GM18870 (cell line): ENCODE data around the gene EIF1B.

Source experiments
- ATAC-seq: cut with Tn5 transposase; IDR thresholded peaks from one replicate; pipeline ENCODE4 v1.9.1; 2021; ENCODE audit warnings: moderate library complexity; ENCODE audit not compliant: unreplicated experiment

Gene EIF1B

DNA sequence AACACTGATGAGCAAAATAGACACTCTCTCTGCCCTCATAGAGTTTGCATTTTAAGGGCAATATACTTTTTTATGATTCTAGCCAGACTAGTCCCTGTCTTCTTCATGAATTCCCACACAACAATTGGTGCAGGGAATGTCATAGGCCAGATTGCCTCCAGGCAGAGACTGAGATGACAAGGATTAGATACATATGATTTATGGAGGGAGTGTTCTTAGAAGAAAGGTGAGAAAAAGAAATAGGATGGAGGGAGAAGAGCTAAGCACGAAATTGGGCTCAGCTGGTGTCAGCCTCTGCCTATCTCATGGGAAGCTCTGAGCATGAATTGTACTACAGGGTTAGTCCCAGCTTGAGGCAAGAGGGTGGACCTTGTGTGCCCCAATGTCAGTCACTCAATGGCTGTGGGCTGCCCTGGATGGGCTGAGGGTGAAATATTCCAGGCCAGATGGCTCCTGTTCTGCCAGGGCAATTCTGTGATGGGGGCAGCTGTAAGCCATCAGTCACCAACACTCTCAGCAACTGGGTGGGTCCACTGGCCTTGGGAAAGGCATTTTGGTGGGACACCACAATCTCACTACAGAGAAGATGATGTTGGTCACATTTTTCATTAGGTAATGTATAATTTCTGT lies 31.1 kb downstream of the EIF1B start:
- no peak for ATAC-seq

DNA sequence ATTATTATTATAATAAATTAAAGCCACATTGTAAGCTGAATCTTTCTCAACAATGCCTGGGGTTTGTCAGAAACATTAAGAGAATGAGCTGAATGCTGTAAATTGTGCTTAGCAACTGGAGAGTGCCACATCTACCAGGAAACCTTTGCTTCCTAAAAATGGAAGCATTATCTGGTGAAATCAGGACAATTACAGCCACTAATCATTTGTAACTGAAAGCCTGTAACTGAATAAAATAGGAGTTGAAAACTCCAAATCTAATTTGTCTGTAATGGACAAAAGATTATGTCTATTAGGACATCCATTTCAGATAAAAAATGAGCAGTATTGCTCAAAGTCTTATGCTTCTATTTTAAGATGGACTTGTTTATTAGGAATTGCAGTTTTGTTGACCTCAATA lies 32.2 kb downstream of the EIF1B start:
- no peak for ATAC-seq

DNA sequence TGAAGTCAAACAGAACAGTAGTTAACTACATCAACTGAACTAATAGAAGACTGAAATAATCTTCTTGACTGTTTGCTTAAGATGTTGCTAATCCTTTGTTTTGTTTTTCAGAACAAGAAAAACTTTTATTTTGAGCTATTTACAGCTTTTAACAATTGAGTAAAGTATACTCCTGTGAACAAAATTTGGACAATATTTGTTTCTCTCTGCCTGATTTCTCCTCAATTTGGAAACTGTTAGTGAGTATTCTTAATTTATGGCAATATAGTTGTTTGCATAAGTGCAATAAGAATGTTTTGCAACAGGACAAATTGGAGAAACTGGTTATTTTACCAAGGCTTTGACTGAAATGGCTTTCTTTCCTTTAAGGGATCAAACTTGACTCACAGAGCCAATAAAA lies 41.0 kb downstream of the EIF1B start:
- ATAC-seq, result no peak

DNA sequence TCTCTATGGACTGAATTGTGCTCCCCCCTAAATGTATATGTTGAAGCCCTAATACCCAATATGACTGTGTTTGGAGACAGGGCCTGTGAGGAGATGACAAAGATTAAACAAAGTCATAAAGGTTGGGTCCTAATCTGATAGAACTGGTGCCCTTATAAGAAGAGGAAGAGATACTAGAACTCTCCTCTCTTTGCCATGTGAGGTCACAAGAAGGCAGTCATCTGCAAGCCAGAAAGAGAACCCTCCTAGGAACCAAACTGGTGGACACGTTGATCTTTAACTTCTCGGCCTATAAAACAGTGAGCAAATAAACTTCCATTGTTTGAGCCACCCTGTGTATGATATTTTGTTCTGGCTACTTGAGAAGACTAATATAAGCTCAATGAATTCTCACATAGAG lies 45.9 kb downstream of the EIF1B start:
- no peak for ATAC-seq

DNA sequence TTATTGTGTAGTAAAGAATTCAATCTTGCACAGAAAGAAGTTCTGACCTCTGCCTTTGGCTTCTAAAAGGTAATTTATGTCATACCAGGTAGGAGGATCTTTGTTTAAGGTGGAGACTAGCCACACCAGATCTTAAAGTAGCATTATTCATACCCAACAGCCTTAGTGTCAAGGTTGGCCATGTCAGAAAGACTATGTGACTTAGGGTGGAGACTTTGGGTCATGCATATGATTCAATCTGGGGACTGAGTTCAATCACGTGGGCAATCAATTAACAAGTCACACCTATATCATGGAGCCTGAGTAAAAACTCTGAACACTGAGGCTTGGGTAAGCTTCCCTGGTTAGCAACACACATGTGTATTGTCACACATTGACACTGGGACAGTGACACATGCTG lies 48.9 kb downstream of the EIF1B start:
- no peak for ATAC-seq
